ENCODE results near the gene TNXB.

GRCh38 chr6:32128751-32129296 is 19.7 kb upstream of the TNXB start:
- no peak for TF ChIP-seq POLR2AphosphoS5 (IDR thresholded peaks at IDR 0.05; ENCODE audit: low read depth, low read length)
- TF ChIP-seq CTCF (IDR thresholded peaks at IDR 0.05), result no peak
- TF ChIP-seq REST (IDR thresholded peaks at IDR 0.05; ENCODE audit: insufficient read depth in 1 of 2, low read depth in 2 of 2, low read length in 1 of 2), result no peak
- TF ChIP-seq SIN3A (IDR thresholded peaks at IDR 0.05; ENCODE audit: borderline replicate concordance, insufficient read depth, low read depth, low read length), result no peak
